ENCODE data around the gene ZNF628.

Gene ZNF628

GRCh38 chr19:55464662-55465054, 11.8 kb upstream of the ZNF628 start, which contains the start of gene C19orf85:
Gene C19orf85 (minus strand): TSS chr19:55464751. CDS start chr19:55464554, 197 bp downstream.
- in situ Hi-C loops (cut with HindIII; ENCODE audit: low sequenced_read_pairs), result no loop called here

GRCh38 chr19:55465460-55466240, 10.8 kb upstream of the ZNF628 start:
- in situ Hi-C loops (cut with HindIII; ENCODE audit: low sequenced_read_pairs), result no loop called here

GRCh38 chr19:55466241-55466614, 10.2 kb upstream of the ZNF628 start:
- in situ Hi-C loops (cut with HindIII; ENCODE audit: low sequenced_read_pairs), result no loop called here

- in situ Hi-C loops (cut with HindIII; ENCODE audit: low sequenced_read_pairs), result no loop called here
Observed at GRCh38 chr19:55467236-55468053, 9.0 kb upstream of the ZNF628 start.

GRCh38 chr19:55468054-55468393, 8.4 kb upstream of the ZNF628 start:
- in situ Hi-C loops (cut with HindIII; ENCODE audit: low sequenced_read_pairs), result no loop called here

GRCh38 chr19:55471266-55471665, 5.2 kb upstream of the ZNF628 start:
- in situ Hi-C loops (cut with HindIII; ENCODE audit: low sequenced_read_pairs), result no loop called here

- in situ Hi-C loops (cut with HindIII; ENCODE audit: low sequenced_read_pairs), result no loop called here
Observed at GRCh38 chr19:55472463-55472862, 4.0 kb upstream of the ZNF628 start.

- in situ Hi-C loops (cut with HindIII; ENCODE audit: low sequenced_read_pairs), result no loop called here
Observed at GRCh38 chr19:55473225-55474012, 3.0 kb upstream of the ZNF628 start.

GRCh38 chr19:55474269-55475265, 1.9 kb upstream of the ZNF628 start:
- in situ Hi-C loops (cut with HindIII; ENCODE audit: low sequenced_read_pairs), result no loop called here

GRCh38 chr19:55477905-55478304, 1.5 kb downstream of the ZNF628 start:
- in situ Hi-C loops (cut with HindIII; ENCODE audit: low sequenced_read_pairs), result no loop called here

GRCh38 chr19:55478364-55478763, 1.9 kb downstream of the ZNF628 start:
- in situ Hi-C loops (cut with HindIII; ENCODE audit: low sequenced_read_pairs), result no loop called here

GRCh38 chr19:55479045-55479444, 2.6 kb downstream of the ZNF628 start:
- in situ Hi-C loops (cut with HindIII; ENCODE audit: low sequenced_read_pairs), result no loop called here

GRCh38 chr19:55479451-55480230, 3.2 kb downstream of the ZNF628 start:
- in situ Hi-C loops (cut with HindIII; ENCODE audit: low sequenced_read_pairs), result no loop called here

GRCh38 chr19:55481148-55481793, 4.9 kb downstream of the ZNF628 start:
- in situ Hi-C loops (cut with HindIII; ENCODE audit: low sequenced_read_pairs), result no loop called here

- in situ Hi-C loops (cut with HindIII; ENCODE audit: low sequenced_read_pairs), result no loop called here
Observed at GRCh38 chr19:55481794-55482155, 5.4 kb downstream of the ZNF628 start.

GRCh38 chr19:55482156-55482961, 5.9 kb downstream of the ZNF628 start:
- in situ Hi-C loops (cut with HindIII; ENCODE audit: low sequenced_read_pairs), result no loop called here

- in situ Hi-C loops (cut with HindIII; ENCODE audit: low sequenced_read_pairs), result no loop called here
Observed at GRCh38 chr19:55482967-55483705, 6.7 kb downstream of the ZNF628 start.

All from DLD1 (cell line).